Ovary (tissue), 3 donors: ENCODE data around the gene TAB3.

Experiments used
- EP300 ChIP-seq: sonication (generic); formaldehyde crosslinking; IDR thresholded peaks from one replicate; pipeline ENCODE4 v1.6.1; 2017; ENCODE audit warnings: antibody characterized with exemption
- POLR2A ChIP-seq: fragments of 450-650 bp; IDR thresholded peaks from one replicate; pipeline ENCODE4 v1.6.1; 2017; ENCODE audit warnings: antibody characterized with exemption, mild to moderate bottlenecking, moderate library complexity
- TF ChIP-seq, protein P1 (sequence below), 3 donors: fragments of 450-650 bp in 2 of 3; fragments of 200-600 bp in 1 of 3; IDR thresholded peaks; one replicate each; pipeline versions ENCODE4 v1.5.1 to v1.8.0; 2016 to 2022; ENCODE audit warnings: antibody characterized with exemption in 3 of 3, mild to moderate bottlenecking in 1 of 3
- donor health status: DM: no; HTN: no; CAD: no.

DNA sequence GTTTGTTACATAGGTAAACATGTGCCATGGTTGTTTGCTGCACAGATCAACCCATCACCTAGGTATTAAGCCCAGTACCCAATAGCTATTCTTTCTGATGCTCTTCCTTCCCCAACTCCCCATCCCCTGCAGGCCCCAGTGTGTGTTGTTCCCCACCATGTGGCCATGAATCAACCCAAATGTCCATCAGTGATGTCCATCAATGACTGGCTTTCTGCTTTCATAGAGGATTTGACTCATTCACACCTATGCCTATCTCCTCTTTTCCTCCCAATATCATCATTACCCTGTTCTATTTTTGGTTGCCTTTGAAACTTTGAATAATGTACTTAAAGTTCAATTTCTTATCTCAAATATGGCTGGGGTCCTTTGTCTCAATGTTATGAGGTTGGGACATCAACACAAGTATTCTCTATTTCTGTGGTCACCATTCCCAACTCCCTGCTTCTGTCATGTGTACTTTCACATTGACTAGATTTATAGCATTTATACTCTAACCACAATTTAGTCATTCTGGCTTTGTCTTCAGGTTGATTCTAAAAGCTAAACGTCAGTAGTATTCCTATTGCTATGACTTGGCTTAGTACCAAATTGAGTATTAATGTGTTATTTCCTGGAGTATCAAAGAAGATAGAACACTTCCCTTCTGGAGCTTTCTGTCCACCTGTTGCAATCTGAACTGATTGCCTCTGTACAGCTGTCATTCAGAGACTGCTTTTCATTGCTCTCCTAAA, 107.2 kb downstream of the TAB3 start:
- TF ChIP-seq, protein P1, sequence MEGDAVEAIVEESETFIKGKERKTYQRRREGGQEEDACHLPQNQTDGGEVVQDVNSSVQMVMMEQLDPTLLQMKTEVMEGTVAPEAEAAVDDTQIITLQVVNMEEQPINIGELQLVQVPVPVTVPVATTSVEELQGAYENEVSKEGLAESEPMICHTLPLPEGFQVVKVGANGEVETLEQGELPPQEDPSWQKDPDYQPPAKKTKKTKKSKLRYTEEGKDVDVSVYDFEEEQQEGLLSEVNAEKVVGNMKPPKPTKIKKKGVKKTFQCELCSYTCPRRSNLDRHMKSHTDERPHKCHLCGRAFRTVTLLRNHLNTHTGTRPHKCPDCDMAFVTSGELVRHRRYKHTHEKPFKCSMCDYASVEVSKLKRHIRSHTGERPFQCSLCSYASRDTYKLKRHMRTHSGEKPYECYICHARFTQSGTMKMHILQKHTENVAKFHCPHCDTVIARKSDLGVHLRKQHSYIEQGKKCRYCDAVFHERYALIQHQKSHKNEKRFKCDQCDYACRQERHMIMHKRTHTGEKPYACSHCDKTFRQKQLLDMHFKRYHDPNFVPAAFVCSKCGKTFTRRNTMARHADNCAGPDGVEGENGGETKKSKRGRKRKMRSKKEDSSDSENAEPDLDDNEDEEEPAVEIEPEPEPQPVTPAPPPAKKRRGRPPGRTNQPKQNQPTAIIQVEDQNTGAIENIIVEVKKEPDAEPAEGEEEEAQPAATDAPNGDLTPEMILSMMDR (IDR thresholded peaks at IDR 0.05): no peak
- TF ChIP-seq EP300 (no peak), POLR2A (no peak)
